PC-3 (cell line): ENCODE measurements around the gene KIDINS220.

ENCODE experiments used
- EZH2 ChIP-seq: fragments of 300-600 bp; sonication (generic); IDR thresholded peaks from one replicate; pipeline ENCODE4 v1.6.1; 2017; ENCODE audit warnings: antibody characterized with exemption, mild to moderate bottlenecking, low read length; ENCODE audit not compliant: unreplicated experiment
- TF ChIP-seq, protein P1 (sequence below): fragments of 300-600 bp; sonication (generic); conservative IDR thresholded peaks from 2 replicates; pipeline ENCODE4 v1.5.1; 2017; ENCODE audit warnings: antibody characterized with exemption, low read depth, mild to moderate bottlenecking, low read length

DNA sequence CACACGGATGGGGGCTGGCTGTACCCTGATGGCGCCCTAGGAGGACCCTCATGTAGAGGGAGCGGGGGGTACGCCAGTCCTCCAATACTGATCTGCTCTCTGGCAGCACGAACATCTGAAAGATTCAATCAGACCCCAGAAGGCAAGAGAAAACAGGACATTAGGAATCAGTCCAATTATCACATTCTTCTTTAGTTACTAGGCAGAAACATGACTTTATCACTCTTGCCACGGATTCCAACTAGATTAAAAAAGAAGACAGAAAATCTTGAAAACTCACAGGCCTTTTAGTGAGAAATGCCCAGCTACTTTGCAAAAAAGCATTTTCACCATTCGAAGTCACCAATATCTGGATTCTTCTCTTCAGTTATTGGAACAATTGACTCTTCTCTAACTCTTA lies 87.2 kb downstream of the KIDINS220 start:
- TF ChIP-seq, protein P1, sequence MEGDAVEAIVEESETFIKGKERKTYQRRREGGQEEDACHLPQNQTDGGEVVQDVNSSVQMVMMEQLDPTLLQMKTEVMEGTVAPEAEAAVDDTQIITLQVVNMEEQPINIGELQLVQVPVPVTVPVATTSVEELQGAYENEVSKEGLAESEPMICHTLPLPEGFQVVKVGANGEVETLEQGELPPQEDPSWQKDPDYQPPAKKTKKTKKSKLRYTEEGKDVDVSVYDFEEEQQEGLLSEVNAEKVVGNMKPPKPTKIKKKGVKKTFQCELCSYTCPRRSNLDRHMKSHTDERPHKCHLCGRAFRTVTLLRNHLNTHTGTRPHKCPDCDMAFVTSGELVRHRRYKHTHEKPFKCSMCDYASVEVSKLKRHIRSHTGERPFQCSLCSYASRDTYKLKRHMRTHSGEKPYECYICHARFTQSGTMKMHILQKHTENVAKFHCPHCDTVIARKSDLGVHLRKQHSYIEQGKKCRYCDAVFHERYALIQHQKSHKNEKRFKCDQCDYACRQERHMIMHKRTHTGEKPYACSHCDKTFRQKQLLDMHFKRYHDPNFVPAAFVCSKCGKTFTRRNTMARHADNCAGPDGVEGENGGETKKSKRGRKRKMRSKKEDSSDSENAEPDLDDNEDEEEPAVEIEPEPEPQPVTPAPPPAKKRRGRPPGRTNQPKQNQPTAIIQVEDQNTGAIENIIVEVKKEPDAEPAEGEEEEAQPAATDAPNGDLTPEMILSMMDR: no peak
- no peak for TF ChIP-seq EZH2
